ENCODE measurements around the gene MB. TPM values are rescaled to one million over a fixed set of nuclear protein-coding genes. Genes with fewer than 3 reads are reported as not detected.
A peak's percentile ranks its signal among the peaks of the same experiment; 100 is the strongest.

The MB gene
- total RNA-seq, 1 donor from 2014 or later, result not detected

GRCh38 chr22:35631597-35631996 lies 14.5 kb upstream of the MB start:
- no peak overlapping the region for H3K4me3 Mint-ChIP-seq (ENCODE audit: unreplicated experiment)
- H3K9me3 Mint-ChIP-seq (ENCODE audit: unreplicated experiment), result no peaks in the 10 kb centered on the region
- H3K36me3 Mint-ChIP-seq (ENCODE audit: unreplicated experiment), result no peaks in the 10 kb centered on the region
- H3K27me3 Mint-ChIP-seq (ENCODE audit: unreplicated experiment), result no peaks in the 10 kb centered on the region
- no peak for DNase-seq (ENCODE audit: extremely low spot score, unreplicated experiment)
- TF ChIP-seq CTCF (IDR thresholded peaks at IDR 0.05), result peak; percentile 61
- peaks cover 28% of the 10 kb centered on the region for H3K4me1 Mint-ChIP-seq (ENCODE audit: unreplicated experiment)
- H3K27ac Mint-ChIP-seq (ENCODE audit: unreplicated experiment), result no peak overlapping the region

GRCh38 chr22:35630891-35631290 lies 13.8 kb upstream of the MB start:
- no peak for TF ChIP-seq CTCF (IDR thresholded peaks at IDR 0.05)
- no peaks in the 10 kb centered on the region for H3K27me3 Mint-ChIP-seq (ENCODE audit: unreplicated experiment)
- no peak overlapping the region for H3K27ac Mint-ChIP-seq (ENCODE audit: unreplicated experiment)
- H3K4me3 Mint-ChIP-seq (ENCODE audit: unreplicated experiment), result no peak overlapping the region
- H3K9me3 Mint-ChIP-seq (ENCODE audit: unreplicated experiment), result no peaks in the 10 kb centered on the region
- H3K4me1 Mint-ChIP-seq (ENCODE audit: unreplicated experiment), result peaks cover 28% of the 10 kb centered on the region
- H3K36me3 Mint-ChIP-seq (ENCODE audit: unreplicated experiment), result no peaks in the 10 kb centered on the region
- DNase-seq (ENCODE audit: extremely low spot score, unreplicated experiment), result no peak

- Mint-ChIP-seq H3K9me3 (ENCODE audit: unreplicated experiment) (no peaks in the 10 kb centered on the region), H3K4me1 (ENCODE audit: unreplicated experiment) (peaks cover 28% of the 10 kb centered on the region), H3K36me3 (ENCODE audit: unreplicated experiment) (no peaks in the 10 kb centered on the region), H3K4me3 (ENCODE audit: unreplicated experiment) (no peak overlapping the region), H3K27ac (ENCODE audit: unreplicated experiment) (peak overlapping the region; percentile 32), H3K27me3 (ENCODE audit: unreplicated experiment) (no peaks in the 10 kb centered on the region)
- DNase-seq (ENCODE audit: extremely low spot score, unreplicated experiment), result no peak
- no peak for TF ChIP-seq CTCF (IDR thresholded peaks at IDR 0.05)
Observed at GRCh38 chr22:35630387-35630793, 13.3 kb upstream of the MB start.

GRCh38 chr22:35629406-35630216 lies 12.5 kb upstream of the MB start:
- TF ChIP-seq CTCF (IDR thresholded peaks at IDR 0.05), result no peak
- H3K4me3 Mint-ChIP-seq (ENCODE audit: unreplicated experiment), result peak overlapping the region; percentile 46
- no peaks in the 10 kb centered on the region for H3K27me3 Mint-ChIP-seq (ENCODE audit: unreplicated experiment)
- no peaks in the 10 kb centered on the region for H3K36me3 Mint-ChIP-seq (ENCODE audit: unreplicated experiment)
- peak; percentile 94 for DNase-seq (ENCODE audit: extremely low spot score, unreplicated experiment)
- H3K4me1 Mint-ChIP-seq (ENCODE audit: unreplicated experiment), result peaks cover 28% of the 10 kb centered on the region
- H3K27ac Mint-ChIP-seq (ENCODE audit: unreplicated experiment), result peak overlapping the region; percentile 95
- no peaks in the 10 kb centered on the region for H3K9me3 Mint-ChIP-seq (ENCODE audit: unreplicated experiment)

GRCh38 chr22:35628732-35629131 lies 11.6 kb upstream of the MB start:
- Mint-ChIP-seq H3K27me3 (ENCODE audit: unreplicated experiment) (no peaks in the 10 kb centered on the region), H3K9me3 (ENCODE audit: unreplicated experiment) (no peaks in the 10 kb centered on the region), H3K36me3 (ENCODE audit: unreplicated experiment) (no peaks in the 10 kb centered on the region), H3K27ac (ENCODE audit: unreplicated experiment) (peak overlapping the region; percentile 95), H3K4me3 (ENCODE audit: unreplicated experiment) (peak overlapping the region; percentile 10), H3K4me1 (ENCODE audit: unreplicated experiment) (peaks cover 28% of the 10 kb centered on the region)
- TF ChIP-seq CTCF (IDR thresholded peaks at IDR 0.05), result no peak
- no peak for DNase-seq (ENCODE audit: extremely low spot score, unreplicated experiment)

Measured in osteocyte (in vitro differentiated cells).